GM21381 (cell line): ENCODE results near the gene UBASH3A.

Source experiments
- ATAC-seq: cut with Tn5 transposase; IDR thresholded peaks from one replicate; pipeline ENCODE4 v1.9.1; 2021; ENCODE audit warnings: mild to moderate bottlenecking, moderate library complexity; ENCODE audit not compliant: unreplicated experiment

Gene UBASH3A

GRCh38 chr21:42388740-42389448 is 14.8 kb upstream of the UBASH3A start:
- ATAC-seq = no peak

DNA sequence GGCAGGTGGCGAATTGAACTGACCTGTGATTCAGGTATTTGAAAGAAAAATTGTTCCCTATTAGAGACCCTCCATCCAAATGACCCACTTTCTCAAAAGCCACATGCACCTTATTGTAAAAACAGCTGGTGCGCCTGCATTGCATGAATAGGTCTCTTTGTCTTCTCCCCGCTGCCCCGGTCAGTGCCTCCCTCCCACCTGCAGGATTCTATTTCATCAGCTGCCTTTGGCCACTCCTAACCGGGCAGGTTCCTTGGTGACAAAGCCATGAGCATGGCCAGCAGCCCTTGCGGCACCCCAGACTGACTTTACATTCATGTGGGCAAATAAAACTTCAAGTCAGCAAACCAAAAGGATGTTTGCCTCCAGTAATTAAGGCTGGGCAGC is 14.3 kb upstream of the UBASH3A start:
- ATAC-seq = no peak

DNA sequence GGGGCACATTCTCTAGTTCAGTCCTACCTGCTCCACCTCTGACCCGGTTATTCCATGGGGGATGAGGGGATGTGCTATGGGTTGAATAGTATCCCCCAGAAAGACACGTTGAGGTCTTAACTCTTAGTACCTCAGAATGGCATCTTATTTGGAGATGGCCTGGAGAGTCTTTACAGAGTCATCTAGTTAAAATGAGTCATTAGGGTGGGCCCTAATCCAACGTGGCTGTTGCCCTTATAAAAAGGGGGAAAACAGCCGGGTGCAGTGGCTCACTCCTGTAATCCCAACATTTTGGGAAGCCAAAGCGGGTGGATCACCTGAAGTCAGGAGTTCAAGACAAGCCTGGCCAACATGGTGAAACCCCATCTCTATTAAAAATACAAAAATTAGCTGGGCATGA is 13.5 kb upstream of the UBASH3A start:
- no peak for ATAC-seq

DNA sequence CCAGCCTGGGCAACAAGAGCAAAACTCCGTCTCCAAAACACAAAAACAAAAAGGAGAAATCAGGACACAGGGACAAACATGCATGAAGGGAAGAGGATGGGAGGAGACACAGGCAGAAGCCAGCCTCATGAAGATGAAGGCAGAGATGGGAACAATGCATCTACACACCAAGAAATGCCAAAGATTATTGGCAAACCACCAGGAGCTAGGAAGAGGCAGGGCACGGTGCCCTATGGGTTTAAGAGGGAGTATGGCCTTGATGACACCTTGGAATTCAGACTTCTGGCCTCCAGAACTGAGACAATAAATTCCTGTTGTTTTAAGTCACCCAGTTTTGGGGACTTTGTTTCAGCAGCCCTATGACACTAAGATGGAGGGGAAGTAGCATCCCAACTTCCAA is 13.0 kb upstream of the UBASH3A start:
- no peak for ATAC-seq

- ATAC-seq = no peak
These were observed 12.4 kb upstream of the UBASH3A start for GRCh38 chr21:42391297-42391696.

- peak; percentile 74 for ATAC-seq
These were observed 10.8 kb upstream of the UBASH3A start for GRCh38 chr21:42392731-42393442.

- no peak for ATAC-seq
These were observed 10.2 kb upstream of the UBASH3A start for GRCh38 chr21:42393443-42393950.

DNA sequence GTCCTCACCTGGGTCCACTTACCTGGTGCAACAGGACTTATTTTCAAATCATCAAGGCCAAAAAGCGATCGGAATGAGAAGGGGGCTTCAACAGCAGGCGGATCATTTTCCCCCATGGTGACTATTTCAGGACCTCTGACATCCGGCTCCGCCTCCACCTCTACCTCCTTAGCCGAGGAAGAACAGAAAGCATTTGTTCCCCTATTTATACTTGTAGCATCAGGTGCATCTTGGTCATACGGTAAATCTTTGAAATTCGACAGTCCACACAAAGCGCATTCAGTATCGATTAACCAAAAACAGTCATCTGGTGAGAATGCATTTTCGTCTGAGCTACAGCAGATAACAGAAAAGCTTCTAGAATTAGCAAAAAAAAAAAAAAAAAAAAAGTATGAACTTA is 8.4 kb upstream of the UBASH3A start:
- ATAC-seq = no peak

GRCh38 chr21:42395905-42396651 is 7.6 kb upstream of the UBASH3A start, which contains the start of gene TMPRSS3:
TSS of gene TMPRSS3 (minus strand) at chr21:42396052. CDS start at chr21:42395417, 635 bp downstream.
- ATAC-seq = no peak

DNA sequence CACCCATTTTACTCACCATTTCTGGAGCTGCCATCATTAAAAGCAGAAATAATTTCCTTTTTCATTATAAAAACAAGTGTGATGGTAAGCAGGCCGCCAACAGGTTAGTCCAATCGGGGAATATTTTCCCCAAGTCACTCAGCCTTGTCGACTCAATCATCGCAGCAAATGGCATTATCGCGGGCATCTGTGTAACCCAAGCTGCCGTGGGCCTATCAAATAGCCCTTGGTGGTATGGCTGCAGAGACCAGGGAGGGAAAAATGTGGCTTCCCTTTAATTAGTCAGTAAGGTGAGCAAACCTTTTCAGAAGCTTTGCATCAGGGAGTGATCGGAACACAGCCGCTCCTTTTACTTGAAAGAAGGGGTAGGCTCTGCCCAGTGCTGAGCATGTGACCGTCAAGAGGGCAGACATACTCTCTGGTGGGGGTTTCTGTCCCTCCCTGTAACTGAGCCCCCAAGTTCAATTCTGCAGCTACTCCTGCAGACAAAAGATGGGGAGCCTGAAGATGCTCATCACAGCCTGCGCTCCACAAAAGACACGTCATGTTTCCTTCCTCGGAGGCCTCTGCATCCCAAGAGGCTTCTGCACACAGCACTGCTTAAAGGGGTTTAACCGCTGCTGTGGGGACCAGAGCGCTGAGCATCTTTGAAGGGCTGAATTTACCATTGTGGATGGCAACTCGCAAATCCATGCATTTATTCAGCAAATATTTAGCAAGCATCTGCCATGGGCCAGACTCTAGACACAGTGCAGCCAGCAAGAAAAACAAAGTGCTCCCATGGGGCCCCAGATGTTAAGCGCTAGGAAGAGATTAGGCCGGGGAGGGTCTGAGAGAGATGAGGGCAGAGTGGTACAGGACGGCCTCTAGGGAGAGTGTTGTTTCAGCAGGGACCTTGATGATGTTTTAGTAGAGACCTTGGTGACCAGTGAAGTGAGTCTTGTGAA is 6.6 kb upstream of the UBASH3A start:
- ATAC-seq = no peak

DNA sequence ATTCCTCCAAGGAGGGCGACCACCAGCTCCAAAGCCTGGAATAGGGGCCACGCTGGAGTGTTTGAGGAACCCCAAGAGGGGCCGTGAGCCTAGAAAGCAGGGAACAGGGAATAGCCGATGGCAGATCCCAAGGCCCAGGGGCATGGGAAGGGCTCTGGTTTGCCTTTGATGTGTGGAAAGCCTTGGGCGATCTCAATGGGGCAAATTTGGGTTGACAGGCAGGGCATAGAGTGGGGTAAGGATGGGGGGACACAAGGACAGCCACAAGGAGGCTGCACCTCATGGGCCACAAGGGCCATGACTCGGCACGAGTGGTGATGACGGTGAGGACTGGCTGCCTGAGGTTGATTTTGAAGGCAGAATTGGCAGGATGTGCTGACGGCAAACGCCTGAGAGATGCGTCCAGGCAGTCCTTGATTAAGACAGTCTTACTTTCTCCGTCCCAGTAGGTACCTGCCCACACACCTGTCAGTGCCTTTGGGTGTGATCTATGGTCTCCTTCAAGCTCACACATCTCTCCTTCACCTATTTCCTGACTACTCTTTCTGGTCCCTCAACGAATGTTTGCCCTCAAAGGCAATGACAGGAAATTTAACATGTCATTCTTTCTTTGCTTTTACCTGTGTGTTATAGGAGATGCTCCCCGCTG is 5.8 kb upstream of the UBASH3A start:
- no peak for ATAC-seq

DNA sequence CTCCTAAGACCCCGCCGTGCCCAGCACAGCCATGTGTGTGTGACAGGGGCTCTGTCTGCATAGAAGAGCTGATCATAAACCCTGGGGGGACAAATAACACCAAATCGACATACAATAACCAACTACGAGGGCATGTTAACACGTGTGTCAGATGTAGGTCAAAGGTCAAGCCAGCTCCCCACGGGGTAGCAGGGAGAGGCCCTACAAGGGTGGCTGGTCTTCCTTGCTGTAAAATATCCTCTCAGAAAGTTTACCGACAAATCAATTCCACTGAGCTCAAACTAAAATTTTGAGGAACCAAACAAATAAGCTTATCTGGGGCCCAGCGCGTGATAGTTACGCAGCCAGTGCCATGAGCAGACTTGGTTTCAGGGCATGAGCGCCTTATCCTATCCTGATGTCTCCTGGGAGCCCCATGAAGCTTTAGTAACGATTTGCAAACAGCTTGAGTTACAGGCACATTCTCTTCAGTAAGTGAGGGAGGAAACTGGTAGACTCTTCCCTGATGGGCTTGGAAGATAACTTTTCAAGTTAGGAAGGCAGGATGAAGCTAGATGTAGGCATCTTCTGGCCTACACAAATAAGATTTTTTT is 5.2 kb upstream of the UBASH3A start:
- no peak for ATAC-seq

- no peak for ATAC-seq
These were observed 3.2 kb upstream of the UBASH3A start for GRCh38 chr21:42400525-42400924.

DNA sequence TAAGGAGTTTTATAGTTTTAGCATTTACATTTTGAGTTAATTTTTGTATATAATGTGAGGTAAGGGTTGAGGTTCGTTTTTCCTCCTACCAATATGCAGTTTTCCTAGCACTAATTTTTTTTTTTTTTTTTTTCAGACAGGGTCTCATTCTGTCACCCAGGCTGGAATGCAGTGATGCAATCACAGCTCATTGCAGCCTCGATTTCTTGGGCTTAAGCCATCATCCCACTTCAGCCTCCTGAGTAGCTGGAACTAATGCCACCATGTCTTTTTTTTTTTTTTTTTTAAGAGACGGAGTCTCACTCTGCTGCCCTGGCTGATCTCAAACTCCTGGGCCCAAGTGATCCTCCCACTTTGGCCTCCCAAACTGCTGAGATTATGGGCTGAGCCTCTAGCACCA is 2.5 kb upstream of the UBASH3A start:
- no peak for ATAC-seq

- ATAC-seq = no peak
These were observed 1.9 kb upstream of the UBASH3A start for GRCh38 chr21:42401820-42402251.

DNA sequence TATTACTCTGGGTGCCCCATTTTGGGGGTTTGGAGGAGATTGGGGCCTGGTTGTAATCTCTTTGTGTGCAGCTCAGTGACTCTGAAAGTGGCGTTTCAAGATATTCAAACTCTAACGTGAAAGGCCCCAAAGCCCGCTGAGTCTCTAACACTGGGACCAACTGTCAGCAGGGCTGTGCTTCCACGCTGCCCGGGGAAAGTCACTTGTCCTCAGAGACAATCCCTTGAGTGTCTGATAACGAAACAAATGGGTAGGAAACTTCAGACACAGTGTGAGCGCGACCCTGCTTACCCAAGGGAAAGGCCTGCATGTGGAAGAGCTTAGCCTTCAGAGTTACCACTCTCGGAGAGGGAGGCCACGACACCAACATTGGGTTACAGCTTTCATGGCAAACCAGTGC is 837 bp downstream of the UBASH3A start:
- no peak for ATAC-seq

DNA sequence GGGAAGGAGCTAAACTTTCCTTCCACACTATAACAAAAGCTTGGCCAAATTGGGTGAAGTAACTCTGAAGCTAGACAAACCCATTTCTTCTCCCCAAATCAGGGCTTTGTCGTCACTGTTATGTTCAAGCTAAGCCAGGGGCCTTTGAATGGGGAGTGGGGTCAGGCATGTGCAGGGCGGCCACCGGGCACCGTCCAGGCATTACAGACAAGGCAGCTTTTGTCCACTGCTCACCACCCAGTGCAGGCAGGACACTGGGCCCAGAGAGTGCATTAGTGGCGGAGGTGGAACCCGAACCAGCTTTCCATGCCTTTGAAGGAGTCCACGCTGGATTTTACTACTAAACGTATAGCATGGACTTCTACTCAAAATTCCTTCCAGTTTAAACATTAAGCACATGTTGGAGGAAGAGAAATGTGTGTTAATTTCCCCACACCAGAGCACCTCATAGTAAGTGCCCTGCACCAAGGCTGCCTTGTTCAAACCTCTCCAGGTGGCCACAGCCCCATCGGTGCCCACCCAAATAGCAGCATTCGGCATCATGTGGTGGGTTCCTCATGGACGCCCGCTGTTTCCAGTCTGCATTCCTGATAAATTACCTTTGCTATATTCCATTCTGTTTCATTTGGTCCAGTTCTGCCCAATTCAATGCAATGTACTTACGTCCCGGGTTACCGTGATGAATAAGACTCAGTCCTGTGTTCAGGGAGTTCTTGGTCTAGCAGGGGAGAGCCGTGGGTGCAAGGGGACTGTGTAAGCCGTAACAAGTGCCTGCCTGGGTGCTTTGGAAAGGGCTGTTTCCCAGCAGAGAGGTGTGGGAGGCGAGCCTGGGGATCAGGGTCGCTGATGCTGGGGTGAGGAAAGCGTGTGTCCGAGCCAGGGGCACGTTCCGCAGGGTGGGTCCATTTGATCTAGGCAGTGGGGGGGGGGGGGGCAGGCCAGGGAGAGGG is 1.6 kb downstream of the UBASH3A start:
- ATAC-seq = no peak

GRCh38 chr21:42406201-42406621 is 2.5 kb downstream of the UBASH3A start:
- ATAC-seq = no peak
